ENCODE data around the gene UTRN.

The UTRN gene

GRCh38 chr6:144297511-144298100 lies 12.5 kb downstream of the UTRN start:
- TF ChIP-seq CTCF (IDR thresholded peaks at IDR 0.05; ENCODE audit: extremely low read depth, insufficient read depth, missing control alignments): no peak
- no peak for DNase-seq (ENCODE audit: low spot score)
- in situ Hi-C loops (cut with MboI; ENCODE audit: low pct_unique_long_range_greater_than_20kb, low sequenced_read_pairs, unreplicated experiment): no loop called here

GRCh38 chr6:144298194-144298593 lies 13.1 kb downstream of the UTRN start:
- TF ChIP-seq CTCF (IDR thresholded peaks at IDR 0.05; ENCODE audit: extremely low read depth, insufficient read depth, missing control alignments): no peak
- DNase-seq (ENCODE audit: low spot score): no peak
- in situ Hi-C loops (cut with MboI; ENCODE audit: low pct_unique_long_range_greater_than_20kb, low sequenced_read_pairs, unreplicated experiment): no loop called here

GRCh38 chr6:144298916-144299315 lies 13.8 kb downstream of the UTRN start:
- in situ Hi-C loops (cut with MboI; ENCODE audit: low pct_unique_long_range_greater_than_20kb, low sequenced_read_pairs, unreplicated experiment): no loop called here
- TF ChIP-seq CTCF (IDR thresholded peaks at IDR 0.05; ENCODE audit: extremely low read depth, insufficient read depth, missing control alignments): no peak
- DNase-seq (ENCODE audit: low spot score): no peak

GRCh38 chr6:144302701-144303372 lies 17.7 kb downstream of the UTRN start:
- in situ Hi-C loops (cut with MboI; ENCODE audit: low pct_unique_long_range_greater_than_20kb, low sequenced_read_pairs, unreplicated experiment): no loop called here
- DNase-seq (ENCODE audit: low spot score): no peak
- no peak for TF ChIP-seq CTCF (IDR thresholded peaks at IDR 0.05; ENCODE audit: extremely low read depth, insufficient read depth, missing control alignments)

GRCh38 chr6:144304223-144304848 lies 19.2 kb downstream of the UTRN start:
- no peak for DNase-seq (ENCODE audit: low spot score)
- no peak for TF ChIP-seq CTCF (IDR thresholded peaks at IDR 0.05; ENCODE audit: extremely low read depth, insufficient read depth, missing control alignments)
- in situ Hi-C loops (cut with MboI; ENCODE audit: low pct_unique_long_range_greater_than_20kb, low sequenced_read_pairs, unreplicated experiment): no loop called here

GRCh38 chr6:144305567-144305966 lies 20.4 kb downstream of the UTRN start:
- in situ Hi-C loops (cut with MboI; ENCODE audit: low pct_unique_long_range_greater_than_20kb, low sequenced_read_pairs, unreplicated experiment): no loop called here
- no peak for DNase-seq (ENCODE audit: low spot score)
- no peak for TF ChIP-seq CTCF (IDR thresholded peaks at IDR 0.05; ENCODE audit: extremely low read depth, insufficient read depth, missing control alignments)
